Measurements from ENCODE around the gene ZNF732.
A peak's percentile ranks its signal among the peaks of the same experiment; 100 is the strongest.
"Not testable (repeated sequence)": the region's sequence is repeated elsewhere in the genome, so short reads cannot be mapped to it uniquely, and the experiment has no call there.

The ZNF732 gene

DNA sequence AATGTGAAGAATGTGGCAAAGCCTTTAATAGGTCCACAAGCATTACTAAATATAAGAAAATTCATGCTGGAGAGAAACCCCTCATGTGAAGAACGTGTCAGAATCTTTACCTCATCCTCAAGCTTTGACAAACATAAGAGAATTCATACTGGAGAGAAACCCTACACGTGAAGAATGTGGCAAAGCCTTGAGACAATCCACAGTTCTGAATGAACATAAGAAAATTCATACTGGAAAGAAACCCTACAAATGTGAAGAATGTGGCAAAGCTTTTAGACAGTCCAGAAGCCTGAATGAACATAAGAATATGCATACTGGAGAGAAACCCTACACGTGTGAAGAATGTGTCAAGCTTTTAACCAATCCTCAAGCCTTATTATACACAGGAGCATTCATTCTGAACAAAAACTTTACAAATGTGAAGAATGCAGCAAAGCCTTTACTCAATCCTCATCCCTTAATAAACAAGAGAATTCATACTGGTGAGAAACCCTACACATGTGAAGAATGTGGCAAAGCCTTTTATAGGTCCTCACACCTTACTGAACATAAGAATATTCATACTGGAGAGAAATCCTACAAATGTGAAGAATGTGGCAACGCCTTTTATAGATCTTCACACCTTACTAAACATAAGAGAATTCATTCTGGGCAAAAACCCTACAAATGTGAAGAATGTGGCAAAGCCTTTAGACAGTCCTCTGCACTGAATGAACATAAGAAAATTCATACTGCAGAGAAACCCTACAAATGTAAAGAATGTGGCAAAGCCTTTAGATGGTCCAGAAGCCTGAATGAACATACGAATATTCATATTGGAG is 51.1 kb downstream of the ZNF732 start:
- no peak for DNase-seq

GRCh38 chr4:252065-252601 is 53.1 kb downstream of the ZNF732 start:
- no peak for DNase-seq

DNA sequence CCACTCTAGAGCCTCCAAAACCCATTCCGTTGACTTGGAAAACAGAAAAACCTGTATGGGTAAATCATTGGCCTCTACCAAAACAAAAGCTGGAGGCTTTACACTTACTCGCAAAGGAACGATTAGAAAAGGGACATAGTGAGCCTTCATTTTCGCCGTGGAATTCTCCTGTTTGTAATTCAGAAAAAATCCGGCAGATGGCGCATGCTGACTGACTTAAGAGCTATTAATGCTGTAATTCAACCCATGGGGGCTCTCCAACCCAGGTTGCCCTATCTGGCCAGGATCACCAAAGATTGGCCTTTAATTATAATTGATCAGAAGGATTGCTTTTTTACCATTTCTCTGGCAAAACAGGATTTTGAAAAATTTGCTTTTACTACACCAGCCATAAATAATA is 60.8 kb downstream of the ZNF732 start:
- peak; percentile 62 for DNase-seq

- DNase-seq: no peak
Observed at GRCh38 chr4:243426-243825, 61.8 kb downstream of the ZNF732 start.

DNA sequence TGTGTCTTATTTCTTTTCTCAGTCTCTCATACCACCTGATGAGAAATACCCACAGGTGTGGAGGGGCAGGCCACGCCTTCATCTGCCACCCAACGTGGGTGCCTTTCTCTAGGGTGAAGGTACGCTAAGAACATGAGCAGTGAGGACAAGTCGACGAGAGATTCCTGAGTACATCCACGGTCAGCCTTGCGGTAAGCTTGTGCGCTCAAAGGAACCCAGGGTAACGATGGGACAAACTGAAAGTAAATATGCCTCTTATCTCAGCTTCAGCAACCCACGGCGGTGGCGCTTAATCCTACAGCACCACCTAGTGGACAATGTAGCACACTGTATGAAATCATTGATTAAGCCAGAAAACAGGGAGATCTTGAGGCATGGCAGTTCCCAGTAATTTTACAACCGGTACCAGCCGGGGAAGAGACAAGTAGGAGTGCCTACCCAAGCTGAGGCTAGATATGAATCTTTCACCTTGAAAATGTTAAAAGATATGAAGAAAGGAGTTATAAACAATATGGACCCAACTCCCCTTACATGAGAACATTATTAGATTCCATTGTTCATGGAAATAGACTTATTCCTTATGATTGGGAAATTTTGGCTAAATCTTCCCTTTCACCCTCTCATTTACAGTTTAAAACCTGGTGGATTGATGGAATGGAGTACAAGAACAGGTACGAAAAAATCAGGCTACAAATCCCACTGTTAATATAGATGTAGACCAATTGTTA is 63.0 kb downstream of the ZNF732 start:
- peak; percentile 75 for DNase-seq

DNA sequence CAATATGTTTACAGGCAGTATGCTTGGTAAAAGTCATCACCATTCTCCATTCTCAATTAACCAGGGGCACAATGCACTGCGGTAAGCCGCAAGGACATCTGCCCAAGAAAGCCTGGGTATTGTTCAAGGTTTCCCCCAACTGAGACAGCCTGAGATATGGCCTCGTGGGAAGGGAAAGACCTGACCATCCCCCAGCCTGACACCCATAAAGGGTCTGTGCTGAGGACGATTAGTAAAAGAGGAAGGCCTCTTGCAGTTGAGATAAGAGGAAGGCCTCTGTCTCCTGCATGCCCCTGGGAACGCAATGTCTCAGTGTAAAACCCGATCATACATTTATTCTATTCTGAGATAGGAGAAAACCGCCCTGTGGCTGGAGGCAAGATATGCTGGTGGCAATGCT is 63.9 kb downstream of the ZNF732 start:
- DNase-seq: not testable (repeated sequence)

DNA sequence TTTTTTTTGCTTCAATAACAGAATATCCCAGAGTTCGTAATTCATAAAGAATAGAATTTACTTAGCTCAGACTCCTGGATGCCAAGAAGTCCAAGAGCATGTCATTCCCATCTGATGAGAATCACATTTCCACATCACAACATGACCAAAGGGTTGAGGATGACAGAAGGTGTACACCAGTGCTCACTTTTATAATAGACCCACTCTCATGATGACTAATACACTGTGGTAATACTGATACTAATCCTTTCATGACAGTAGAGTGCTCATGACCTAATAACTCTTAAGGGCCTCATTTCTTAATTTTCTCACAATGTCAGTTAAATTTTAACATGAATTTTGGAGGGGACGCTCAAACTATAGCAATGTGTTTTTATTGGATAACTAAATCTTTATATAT is 69.2 kb downstream of the ZNF732 start:
- DNase-seq: no peak

DNA sequence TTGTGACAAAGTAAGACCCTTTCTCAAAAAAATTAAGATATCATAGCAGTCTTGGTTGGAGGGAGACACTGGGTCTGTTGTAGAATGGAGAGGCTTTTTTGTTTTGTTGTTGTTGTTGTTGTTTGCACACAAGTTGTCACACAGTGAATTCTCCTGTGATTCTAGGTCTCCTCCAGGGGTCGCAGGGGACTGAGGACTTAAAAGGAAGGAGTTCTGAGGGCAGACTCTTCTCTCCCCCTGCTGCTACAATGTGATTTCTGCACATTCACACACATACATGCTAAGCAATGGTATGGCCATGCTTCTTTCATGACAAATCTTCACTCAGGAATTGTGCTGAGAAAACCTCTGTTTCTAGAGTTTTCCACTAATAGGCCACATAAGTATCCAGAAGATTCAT is 71.1 kb downstream of the ZNF732 start:
- DNase-seq: no peak

DNA sequence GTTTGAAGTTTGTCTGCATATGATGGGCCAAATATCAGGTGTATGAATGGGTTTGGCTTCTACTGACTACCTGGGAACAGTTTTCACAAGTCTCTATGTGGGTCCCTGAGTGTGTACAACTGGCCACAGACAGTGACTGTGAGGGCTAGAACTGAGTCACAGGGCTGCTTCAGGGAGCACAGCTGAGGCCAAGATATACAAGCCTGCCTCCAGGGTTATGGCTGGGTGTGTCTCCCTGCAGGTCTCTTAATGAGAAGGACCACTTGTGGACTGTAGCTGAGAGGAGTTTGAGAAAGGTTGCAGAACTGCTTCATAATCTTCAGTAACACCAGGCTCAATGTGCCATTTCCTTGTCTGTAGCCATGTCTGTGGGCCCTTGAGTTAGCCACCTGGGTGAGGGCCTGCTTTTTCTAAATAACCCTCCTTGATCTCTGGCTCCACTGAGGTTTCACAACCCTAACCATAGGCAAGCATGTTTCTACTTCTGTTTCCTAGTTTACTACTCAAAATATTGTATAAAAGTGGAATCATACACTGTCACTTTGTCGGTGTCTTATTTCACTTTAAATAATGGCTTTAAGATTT is 81.3 kb downstream of the ZNF732 start:
- DNase-seq: no peak
